NB4 (cell line): ENCODE results near the gene GPR107.

Experiments
- DNase-seq: peaks from one replicate; pipeline ENCODE4 v3.0.0; 2010; ENCODE audit warnings: low read depth
- H3K4me3 ChIP-seq: one replicate; pipeline ENCODE4 v1.5.1; 2011; ENCODE audit warnings: mild to moderate bottlenecking, low read depth, low read length, moderate library complexity
- CTCF ChIP-seq: IDR thresholded peaks from one replicate; pipeline ENCODE4 v1.5.1; 2012; ENCODE audit warnings: low read depth, low read length
- MAX ChIP-seq: IDR thresholded peaks from 2 replicates; pipeline ENCODE4 v1.6.1; 2011; ENCODE audit warnings: low read depth, low read length
- MYC ChIP-seq: IDR thresholded peaks from 2 replicates; pipeline ENCODE4 v1.6.1; 2011; ENCODE audit warnings: low read depth, low read length
- POLR2A ChIP-seq: IDR thresholded peaks from 2 replicates; pipeline ENCODE4 v1.6.1; 2011; ENCODE audit warnings: mild to moderate bottlenecking; ENCODE audit not compliant: insufficient read length; ENCODE audit errors: extremely low read depth

Gene GPR107

GRCh38 chr9:130073373-130073772 lies 19.7 kb downstream of the GPR107 start:
- TF ChIP-seq MYC (no peak), POLR2A (no peak), MAX (no peak)

GRCh38 chr9:130078547-130078946 lies 24.8 kb downstream of the GPR107 start:
- no peak for DNase-seq
- no peak overlapping the region for H3K4me3 ChIP-seq
- TF ChIP-seq POLR2A (no peak), MAX (no peak), CTCF (no peak), MYC (no peak)

More at GRCh38 chr9:130073373-130073772, 19.7 kb downstream of the GPR107 start:
- no peak overlapping the region for H3K4me3 ChIP-seq
- DNase-seq, result no peak

GRCh38 chr9:130084337-130084736 lies 30.6 kb downstream of the GPR107 start:
- no peak for TF ChIP-seq MYC
- TF ChIP-seq MAX, result no peak
- no peak for TF ChIP-seq CTCF
- TF ChIP-seq POLR2A, result no peak
- H3K4me3 ChIP-seq, result no peak overlapping the region
- DNase-seq, result no peak

GRCh38 chr9:130088051-130088450 lies 34.3 kb downstream of the GPR107 start:
- DNase-seq, result no peak
- H3K4me3 ChIP-seq, result no peak overlapping the region
- TF ChIP-seq MYC, result no peak
- no peak for TF ChIP-seq POLR2A
- no peak for TF ChIP-seq MAX
- TF ChIP-seq CTCF, result no peak

GRCh38 chr9:130089141-130089540 lies 35.4 kb downstream of the GPR107 start:
- no peak for DNase-seq
- TF ChIP-seq CTCF (no peak), MYC (no peak), MAX (no peak), POLR2A (no peak)
- no peak overlapping the region for H3K4me3 ChIP-seq

- TF ChIP-seq MAX (no peak), CTCF (no peak), POLR2A (no peak), MYC (no peak)
- DNase-seq, result no peak
- H3K4me3 ChIP-seq, result no peak overlapping the region
These were observed 37.2 kb downstream of the GPR107 start for GRCh38 chr9:130090915-130091314.
